Type B pancreatic cell (in vitro differentiated cells): ENCODE measurements around the gene RNF125. TPM values are rescaled to one million over a fixed set of nuclear protein-coding genes. Genes with fewer than 3 reads are reported as not detected.
"Not testable (repeated sequence)": the region's sequence is repeated elsewhere in the genome, so short reads cannot be mapped to it uniquely, and the experiment has no call there.

Experiments used
- DNase-seq: peaks from one replicate; pipeline ENCODE4 v3.0.0; 2021; ENCODE audit warnings: mixed read lengths; ENCODE audit not compliant: unreplicated experiment; ENCODE audit errors: extremely low spot score
- H3K27ac Mint-ChIP-seq: 2 replicates; pipeline ENCODE4 v1.8.0; 2021; ENCODE audit warnings: mild to moderate bottlenecking, mixed read lengths
- H3K27me3 Mint-ChIP-seq: 2 replicates; pipeline ENCODE4 v1.8.0; 2021; ENCODE audit warnings: mixed read lengths
- H3K36me3 Mint-ChIP-seq: 2 replicates; pipeline ENCODE4 v1.8.0; 2021; ENCODE audit warnings: mixed read lengths
- H3K4me1 Mint-ChIP-seq: one replicate; pipeline ENCODE4 v1.8.0; 2021; ENCODE audit warnings: mixed read lengths; ENCODE audit not compliant: unreplicated experiment
- H3K4me3 Mint-ChIP-seq: 2 replicates; pipeline ENCODE4 v1.8.0; 2021; ENCODE audit warnings: mild to moderate bottlenecking, mixed read lengths
- H3K9me3 Mint-ChIP-seq: 2 replicates; pipeline ENCODE4 v1.8.0; 2021; ENCODE audit warnings: mixed read lengths
- total RNA-seq: library from RNA; stranded (reverse); gene quantifications from 2 replicates; pipeline ENCODE4 v1.2.1, GENCODE V29; 2021; ENCODE audit warnings: low replicate concordance
- TF ChIP-seq, protein P1 (sequence below): fragments of 200-600 bp; sonication (generic); conservative IDR thresholded peaks from 2 replicates; pipeline ENCODE4 v1.5.0; 2021; ENCODE audit warnings: antibody characterized with exemption, mild to moderate bottlenecking

RNF125 gene
- total RNA-seq, 1 donor from 2014 or later, result 0.94 TPM

DNA sequence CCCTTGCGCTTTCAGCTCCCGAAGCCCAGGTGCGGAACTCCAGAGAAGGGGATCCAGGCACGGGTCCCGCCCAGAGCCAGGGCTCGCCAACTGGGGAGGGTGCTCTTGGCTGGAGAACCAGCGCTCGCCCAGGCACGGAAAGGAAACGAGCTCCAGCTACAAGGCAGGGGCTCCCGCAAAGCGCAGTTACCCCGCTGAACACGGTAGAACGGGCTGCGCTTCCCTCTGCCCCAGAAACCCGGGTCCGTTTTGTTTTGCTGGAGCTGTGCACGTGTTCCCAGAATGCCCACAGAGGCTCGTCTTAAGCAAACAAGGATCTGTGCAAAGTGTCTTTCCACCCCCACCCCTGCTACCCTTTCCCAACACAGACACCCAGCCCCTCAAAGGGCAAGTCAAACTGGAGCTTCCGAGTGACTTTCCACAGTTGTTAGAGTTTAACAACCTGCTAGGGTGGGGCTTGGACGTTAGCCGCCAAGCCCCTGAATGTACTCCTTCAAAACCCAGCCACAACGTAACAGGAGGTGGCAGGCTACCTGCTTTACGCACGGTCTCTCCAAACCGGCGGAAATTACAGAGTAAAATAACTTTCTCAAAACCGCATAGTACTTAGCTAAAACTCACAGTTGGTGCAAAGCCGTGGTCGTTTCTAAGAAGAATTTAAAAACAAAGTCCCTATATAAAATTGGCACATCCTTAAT is 775 bp downstream of the RNF125 start:
- peak; percentile 69 for DNase-seq
- H3K27me3 Mint-ChIP-seq, result peaks cover 25% of the 10 kb centered on the region
- H3K4me1 Mint-ChIP-seq, result peaks cover 17% of the 10 kb centered on the region
- TF ChIP-seq, protein P1, sequence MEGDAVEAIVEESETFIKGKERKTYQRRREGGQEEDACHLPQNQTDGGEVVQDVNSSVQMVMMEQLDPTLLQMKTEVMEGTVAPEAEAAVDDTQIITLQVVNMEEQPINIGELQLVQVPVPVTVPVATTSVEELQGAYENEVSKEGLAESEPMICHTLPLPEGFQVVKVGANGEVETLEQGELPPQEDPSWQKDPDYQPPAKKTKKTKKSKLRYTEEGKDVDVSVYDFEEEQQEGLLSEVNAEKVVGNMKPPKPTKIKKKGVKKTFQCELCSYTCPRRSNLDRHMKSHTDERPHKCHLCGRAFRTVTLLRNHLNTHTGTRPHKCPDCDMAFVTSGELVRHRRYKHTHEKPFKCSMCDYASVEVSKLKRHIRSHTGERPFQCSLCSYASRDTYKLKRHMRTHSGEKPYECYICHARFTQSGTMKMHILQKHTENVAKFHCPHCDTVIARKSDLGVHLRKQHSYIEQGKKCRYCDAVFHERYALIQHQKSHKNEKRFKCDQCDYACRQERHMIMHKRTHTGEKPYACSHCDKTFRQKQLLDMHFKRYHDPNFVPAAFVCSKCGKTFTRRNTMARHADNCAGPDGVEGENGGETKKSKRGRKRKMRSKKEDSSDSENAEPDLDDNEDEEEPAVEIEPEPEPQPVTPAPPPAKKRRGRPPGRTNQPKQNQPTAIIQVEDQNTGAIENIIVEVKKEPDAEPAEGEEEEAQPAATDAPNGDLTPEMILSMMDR, result no peak
- H3K36me3 Mint-ChIP-seq, result no peaks in the 10 kb centered on the region
- H3K4me3 Mint-ChIP-seq, result peak overlapping the region; percentile 95
- H3K9me3 Mint-ChIP-seq, result no peaks in the 10 kb centered on the region
- peak overlapping the region; percentile 82 for H3K27ac Mint-ChIP-seq

DNA sequence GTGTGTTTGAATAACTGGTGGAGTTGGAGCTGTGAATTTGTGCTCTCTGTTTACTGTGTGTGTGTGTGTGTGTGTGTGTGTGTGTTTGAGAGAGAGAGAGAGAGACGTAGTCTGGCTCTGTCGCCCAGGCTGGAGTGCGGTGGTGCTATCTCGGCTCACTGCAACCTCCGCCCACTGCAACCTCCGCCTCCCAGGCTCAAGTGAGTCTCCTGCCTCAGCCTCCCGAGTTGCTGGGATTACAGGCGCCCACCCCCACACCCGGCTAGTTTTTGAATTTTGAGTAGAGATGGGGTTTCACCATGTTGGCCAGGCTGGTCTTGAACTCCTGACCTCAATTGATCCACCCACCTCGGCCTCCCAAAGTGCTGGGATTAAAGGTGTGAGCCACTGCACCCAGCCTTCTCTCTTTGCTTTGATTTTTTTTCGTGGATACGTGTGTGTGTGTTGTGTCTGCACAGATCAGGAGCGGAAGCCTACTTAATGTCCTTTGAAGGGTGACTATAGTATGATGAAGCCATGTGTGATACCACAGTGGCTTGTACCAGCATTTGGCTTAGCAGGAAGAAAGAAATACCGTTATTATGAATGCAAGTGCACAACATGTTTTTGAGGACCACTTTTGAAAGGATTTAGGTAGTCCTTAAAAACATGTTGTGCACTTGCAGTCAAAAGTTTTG is 1.5 kb downstream of the RNF125 start:
- DNase-seq, H3K9me3 Mint-ChIP-seq, H3K36me3 Mint-ChIP-seq: not testable (repeated sequence)
- Mint-ChIP-seq H3K4me3 (peak overlapping the region; percentile 95), H3K27ac (peak overlapping the region; percentile 79), H3K27me3 (peaks cover 25% of the 10 kb centered on the region), H3K4me1 (peaks cover 17% of the 10 kb centered on the region)

DNA sequence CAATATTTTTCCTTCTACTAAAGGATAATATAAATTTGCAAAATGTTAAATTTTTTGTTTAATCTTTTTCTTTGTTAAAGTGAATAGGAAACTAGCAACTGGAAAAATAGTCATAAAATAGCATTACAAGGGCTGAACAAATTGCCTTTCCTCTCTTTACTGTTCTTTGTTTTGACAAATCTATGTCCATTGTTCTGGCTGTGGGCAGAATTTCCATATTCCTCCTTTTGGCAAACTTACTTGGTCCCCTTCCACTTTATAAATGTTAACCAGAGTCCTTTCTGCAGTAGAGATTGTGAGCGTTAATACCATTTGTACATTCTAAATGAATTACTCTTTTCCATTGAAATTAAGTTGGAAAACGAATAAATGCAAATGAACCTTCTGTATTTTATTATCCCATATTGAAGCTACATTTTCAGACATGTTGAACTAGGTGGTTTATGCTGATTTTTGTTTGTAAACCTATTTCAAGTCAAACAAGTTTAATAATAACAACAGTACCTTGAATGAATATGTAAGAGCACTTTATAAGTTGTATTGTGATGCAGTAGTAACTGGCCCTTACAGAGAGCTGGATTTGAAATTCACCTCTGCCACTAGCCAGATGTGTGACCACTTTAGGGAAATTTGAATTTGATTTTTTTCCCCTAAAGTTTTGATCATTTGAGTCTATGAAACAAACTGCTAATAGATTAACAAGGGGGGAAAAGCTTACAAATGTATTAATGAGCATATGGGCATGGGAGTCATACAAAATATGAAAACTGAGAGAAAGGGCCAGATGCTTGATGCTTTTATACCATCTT is 3.3 kb downstream of the RNF125 start:
- DNase-seq, result no peak
- Mint-ChIP-seq H3K4me1 (peaks cover 17% of the 10 kb centered on the region), H3K9me3 (no peaks in the 10 kb centered on the region), H3K27me3 (peaks cover 16% of the 10 kb centered on the region), H3K27ac (no peak overlapping the region), H3K4me3 (no peak overlapping the region), H3K36me3 (no peaks in the 10 kb centered on the region)
- TF ChIP-seq, protein P1, result no peak

DNA sequence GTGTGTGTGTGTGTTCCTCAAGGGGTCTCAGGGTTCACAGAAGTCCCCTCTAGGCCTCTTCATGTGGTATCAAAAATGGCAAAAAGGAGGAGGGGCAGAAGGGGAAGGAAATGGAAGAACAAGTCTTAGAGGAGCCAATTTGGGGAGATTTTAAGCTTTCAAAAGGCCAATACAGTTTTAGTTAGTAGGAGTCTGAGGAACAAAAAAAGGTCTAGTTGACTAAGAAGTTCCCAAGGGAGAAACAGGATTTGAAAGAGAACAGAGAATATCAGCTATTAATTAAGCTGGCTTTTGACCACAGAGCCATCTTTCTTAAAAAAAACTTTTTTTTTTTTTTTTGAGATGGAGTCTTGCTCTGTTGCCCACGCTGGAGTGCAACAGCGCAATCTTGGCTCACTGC is 7.1 kb downstream of the RNF125 start:
- no peaks in the 10 kb centered on the region for H3K4me1 Mint-ChIP-seq
- no peak overlapping the region for H3K4me3 Mint-ChIP-seq
- no peaks in the 10 kb centered on the region for H3K9me3 Mint-ChIP-seq
- DNase-seq, result no peak
- H3K36me3 Mint-ChIP-seq, result no peaks in the 10 kb centered on the region
- H3K27me3 Mint-ChIP-seq, result peaks cover 3% of the 10 kb centered on the region
- TF ChIP-seq, protein P1, result no peak
- no peak overlapping the region for H3K27ac Mint-ChIP-seq

DNA sequence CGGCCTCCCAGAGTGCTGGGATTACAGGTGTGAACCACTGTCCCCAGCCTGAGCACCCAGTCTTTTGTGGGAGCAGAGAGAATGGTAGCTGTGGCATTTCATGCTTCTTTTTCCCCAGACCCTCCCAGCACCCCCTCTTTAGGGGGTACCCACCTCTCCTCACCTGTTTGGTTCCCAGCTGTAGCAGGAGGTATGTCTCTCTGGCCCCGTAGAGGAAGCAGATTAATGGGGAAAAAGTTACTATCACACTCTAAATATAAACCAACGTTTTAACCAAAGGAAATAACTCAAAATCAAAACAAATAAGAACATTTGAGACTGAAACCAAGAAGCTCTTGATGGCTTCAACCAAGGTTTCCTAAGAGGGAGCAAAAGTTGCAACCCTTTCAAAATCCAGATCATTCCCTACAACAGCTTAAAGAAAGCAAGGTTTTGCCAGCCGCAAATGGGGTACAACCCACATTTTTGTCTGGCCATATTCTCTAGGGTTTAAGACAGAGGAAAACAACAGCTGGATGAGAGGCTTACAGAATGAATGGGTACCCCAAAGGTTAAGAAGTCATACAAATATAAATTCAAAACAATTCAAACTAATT is 8.0 kb downstream of the RNF125 start:
- Mint-ChIP-seq H3K4me3 (no peak overlapping the region), H3K4me1 (no peaks in the 10 kb centered on the region), H3K9me3 (no peaks in the 10 kb centered on the region), H3K27ac (no peak overlapping the region), H3K27me3 (peaks cover 3% of the 10 kb centered on the region), H3K36me3 (no peaks in the 10 kb centered on the region)
- no peak for DNase-seq
- TF ChIP-seq, protein P1, result no peak
